T-helper 1 cell (primary cell): ENCODE data around the gene OSTN.

Experiments used
- DNase-seq, 5 donors: peaks; one replicate each; pipeline ENCODE4 v3.0.0-alpha.2; 2012 to 2020

The OSTN gene

DNA sequence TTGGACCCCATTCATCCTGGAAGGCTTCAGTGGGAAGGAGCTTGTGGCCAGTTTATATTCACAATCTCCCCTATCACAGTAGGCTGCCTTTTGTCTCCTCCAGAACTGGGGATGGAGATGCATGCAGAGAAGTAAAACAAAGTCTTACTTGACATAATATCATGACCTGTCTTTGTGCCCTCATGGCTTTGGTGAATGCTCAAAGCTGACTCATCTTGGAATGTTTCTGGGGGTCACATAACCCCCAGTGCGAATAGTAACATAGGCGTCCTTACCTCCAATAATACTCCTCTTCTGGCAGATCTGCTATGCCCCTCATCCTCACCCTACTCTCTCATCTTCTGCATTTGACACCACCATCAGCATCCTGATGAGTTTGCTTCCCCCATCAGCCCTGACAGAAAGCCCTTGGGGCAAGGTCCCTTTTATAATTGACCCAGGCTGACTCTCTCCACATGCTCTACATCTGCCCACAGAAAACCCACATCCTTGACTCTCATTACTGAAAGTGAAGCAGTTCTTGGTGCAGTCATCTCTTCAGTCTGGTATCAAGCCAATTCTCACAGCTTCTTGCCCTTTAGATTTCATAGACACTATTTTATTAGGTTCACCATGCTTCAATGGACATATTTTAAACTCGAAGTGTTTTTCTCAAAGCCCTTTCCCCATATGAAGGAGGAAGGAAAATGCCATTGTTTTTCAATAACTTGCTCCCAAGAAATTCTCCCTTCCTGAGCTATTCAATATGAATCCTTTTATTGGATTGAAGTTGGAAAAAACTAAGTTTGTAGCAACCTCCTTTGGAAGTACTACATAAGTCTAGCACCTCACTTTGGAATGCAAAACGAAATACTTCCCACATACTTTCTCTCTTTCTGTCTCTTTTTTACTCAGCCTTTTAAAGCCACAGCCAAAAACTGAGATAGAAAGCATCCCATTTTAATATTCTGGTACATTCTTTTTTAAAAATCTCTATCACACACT, 36.6 kb downstream of the OSTN start:
- DNase-seq: peak in 1 of 5 donors; percentile 28

DNA sequence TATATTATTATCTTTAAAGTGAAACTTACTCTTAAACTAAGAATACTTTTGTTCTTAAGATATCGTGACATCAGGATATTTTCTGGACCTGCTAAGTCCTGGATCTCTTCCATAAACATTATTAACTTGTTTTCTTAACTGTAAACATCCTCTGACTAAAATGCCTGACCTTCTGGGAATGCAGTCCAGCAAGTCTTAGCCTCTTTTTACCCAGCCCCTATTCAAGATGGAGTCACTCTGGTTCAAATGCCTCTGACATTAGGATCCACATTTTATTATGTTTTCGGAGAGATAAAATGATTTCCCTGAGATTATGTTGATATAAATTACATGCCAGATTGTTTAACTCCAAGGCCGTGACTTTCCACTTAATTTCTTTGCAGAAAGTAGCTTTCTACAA, 37.6 kb downstream of the OSTN start:
- no peak for DNase-seq

DNA sequence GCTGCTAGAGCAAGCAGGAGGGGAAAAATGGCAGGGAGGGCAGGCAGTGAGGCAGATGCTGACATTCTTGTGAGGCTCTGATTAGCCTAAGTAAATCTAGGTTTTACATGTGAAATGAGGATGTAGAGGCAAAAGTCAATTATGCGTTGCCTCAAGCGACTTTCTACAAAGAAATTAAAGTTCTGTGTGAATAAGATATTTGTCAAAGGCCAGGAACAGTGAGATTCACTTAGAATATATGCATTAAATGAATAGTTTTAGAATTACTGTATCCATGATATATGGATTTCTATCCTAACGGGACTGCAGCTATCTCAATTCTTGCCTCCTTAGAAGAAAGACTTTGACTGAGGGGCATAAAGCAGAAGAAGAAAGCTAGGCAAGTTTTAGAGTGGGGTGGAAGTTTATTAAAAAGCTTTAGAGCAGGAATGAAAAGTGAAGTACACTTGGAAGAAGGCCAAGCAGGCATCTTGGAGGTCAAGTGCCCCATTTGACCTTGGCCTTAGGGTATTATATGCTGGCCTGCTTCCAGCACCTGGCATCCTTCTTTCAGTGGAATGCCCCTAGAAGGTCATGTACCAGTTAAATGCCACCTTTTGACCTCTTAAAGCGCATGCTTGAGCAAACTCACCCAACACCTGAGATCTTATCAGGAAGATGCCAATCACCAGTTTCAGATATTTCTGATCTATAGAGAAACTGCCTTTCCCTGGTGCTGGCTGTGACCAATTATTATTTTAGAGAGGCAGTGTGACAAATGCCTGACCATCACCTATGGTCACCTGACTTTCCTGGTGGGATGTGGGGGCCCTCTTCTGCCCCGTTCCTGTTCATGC, 38.2 kb downstream of the OSTN start:
- no peak for DNase-seq

DNA sequence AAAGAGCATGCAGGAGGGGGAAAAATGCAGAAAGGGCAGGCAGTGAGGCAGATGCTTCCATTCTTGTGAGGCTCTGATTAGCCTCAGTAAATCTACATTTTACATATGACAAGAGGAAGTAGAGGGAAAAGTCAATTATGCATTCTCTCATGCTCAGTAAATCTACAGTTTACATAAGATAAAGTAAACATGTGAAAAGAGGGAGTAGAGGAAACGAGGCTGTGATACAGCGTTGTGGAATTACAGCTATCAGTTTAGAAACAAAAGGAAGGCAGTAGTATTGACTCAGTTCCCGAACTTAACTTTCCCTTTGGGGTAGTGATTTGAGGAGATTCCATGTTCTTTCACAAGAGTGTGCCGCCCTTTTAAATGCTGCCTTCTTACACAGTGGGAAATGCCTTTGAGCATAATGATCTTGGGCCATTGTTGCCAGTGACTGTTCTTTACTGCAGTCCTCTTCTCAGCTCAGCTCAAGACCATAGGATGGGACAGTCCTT, 39.3 kb downstream of the OSTN start:
- DNase-seq: no peak

DNA sequence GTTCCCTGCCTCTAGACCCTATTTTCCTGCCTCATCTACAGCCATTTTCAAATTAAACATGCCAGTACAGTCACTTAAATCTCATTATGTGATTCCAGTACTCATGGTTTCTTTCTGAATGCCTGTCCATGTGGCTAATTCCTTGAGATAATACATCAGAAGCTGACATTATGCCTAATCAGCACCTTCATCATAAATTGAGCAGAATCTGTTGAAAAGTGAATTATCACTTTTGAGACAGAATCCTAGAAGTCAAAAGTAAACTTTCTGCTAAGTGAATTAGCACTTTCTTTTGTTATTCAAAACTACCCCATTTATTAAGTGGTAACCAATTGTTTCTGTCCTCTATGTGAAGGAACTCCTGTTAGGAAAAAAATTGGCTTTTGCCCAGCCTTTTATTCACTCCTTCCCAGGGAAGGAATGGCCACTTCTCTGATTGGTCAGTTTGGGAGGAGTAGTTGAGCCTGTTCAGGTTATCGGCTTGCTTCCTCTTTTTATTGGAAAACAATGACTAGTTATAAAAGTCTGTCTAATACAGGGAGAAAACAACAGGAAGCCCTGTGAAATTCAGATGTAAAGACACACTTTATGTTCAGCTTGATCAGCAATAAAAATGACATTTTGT, 40.5 kb downstream of the OSTN start:
- no peak for DNase-seq

DNA sequence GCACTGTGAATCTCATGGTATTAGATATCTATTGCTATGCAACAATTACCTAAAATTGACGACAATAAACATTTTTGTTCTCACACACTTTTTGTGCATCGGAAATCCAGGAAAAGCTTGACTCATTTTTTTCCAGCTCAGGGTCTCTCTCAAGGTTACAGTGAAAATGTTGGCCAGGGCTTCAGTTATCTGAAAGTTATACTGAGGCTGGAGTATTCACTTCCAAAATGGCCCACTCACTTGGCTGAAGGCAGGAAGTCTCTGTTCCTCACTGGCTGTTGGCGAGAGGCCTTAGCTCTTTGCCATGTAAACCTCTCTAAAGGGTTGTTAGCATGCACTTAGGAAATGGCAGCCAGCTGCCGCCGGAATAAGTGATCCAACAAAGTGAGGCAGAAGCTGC, 41.4 kb downstream of the OSTN start:
- no peak for DNase-seq

DNA sequence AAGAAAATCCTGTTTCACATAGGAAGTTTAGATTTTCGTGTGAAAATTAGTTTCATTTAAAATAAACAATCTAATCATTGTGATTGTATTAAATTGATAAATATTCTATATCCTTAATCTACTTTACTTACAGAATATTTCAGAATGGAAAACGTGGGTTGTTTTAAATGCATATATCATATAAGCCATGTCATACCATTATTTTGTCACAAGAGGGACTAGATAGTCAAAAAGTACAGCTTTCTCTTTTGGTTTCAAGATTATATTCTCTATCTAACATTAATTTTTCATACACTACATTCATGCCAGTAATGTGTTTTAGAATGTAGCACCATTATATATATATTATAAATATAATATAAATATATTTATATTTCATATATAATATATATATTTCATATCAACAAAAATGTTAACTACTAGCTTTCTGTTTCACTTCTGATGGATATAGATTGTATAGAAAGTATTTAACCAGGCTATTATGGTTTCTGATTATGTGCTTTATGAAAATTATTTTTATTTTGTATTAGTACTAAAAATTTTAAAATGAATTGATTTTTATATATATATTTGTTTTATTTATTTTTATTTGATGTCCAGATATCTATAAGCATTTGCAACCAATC, 45.3 kb downstream of the OSTN start:
- DNase-seq: peak in 1 of 5 donors; percentile 13

DNA sequence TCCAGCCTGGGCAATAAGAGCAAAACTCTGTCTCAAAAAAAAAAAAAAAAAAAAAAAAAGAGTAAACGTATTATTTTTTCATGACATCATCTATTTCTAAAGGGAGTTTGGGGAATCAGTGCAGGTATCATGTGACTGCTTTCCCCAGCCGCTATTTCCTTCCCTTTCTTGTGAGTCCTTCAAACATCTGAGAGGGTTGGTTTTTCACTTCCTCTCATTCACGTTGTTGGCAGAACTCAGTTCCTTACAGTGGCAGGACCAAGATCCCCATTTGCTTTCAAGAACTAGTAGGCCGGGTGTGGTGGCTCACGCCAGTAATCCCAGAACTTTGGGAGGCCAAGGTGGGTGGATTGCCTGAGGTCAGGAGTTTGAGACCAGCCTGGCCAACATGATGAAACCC, 47.0 kb downstream of the OSTN start:
- DNase-seq: peak in 1 of 5 donors; percentile 49

DNA sequence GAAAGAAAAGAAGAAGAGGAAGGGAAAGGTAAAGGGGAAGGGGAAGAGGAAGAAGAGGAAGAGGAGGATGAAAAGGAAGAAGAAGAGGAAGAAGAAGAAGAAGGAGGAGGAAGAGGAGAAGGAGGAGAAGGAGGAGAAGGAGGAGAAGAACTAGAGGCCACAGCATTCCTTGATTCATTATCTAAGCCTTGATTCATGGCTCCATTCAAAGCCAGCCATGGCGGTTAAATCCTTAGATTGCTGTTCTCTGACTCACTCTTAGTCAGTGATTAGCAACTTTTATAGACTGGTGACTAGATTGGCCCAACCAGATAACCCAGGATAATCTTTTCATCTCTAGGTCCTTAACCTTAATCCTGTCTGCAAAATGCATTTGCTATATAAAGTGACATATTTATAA, 47.6 kb downstream of the OSTN start:
- DNase-seq: no peak

DNA sequence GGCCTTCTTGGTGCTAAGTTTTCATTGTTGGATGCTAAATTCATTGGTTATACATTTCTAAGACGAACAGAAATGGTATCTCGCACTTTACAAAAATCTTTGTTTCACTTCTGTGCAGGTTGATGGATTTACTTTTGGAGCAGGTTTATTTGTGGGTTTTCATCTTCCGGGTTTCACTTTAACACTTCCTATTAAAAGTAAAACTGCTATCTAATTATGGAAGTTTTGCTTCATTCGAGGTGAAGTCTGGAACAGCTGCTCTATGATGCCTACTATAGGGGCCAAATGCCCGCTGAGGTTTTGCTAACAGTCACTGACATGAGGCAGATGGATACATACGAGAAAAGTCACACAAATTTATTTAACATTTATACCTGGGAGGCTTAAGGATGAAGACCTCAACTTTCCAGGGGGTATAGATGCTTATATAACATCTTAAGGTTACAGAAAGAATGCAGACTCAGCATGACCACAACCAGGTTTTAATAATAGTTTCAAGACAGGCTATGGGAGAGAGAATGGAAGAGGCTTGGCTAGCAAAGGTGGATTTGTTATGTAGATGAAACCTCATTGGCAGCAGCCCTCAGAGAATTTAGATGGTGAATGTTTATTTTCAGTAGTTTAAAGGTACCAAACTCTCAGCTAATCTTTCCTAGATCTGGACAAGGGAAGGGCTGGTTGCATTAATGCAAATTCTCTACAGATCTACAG, 54.2 kb downstream of the OSTN start:
- DNase-seq: no peak

DNA sequence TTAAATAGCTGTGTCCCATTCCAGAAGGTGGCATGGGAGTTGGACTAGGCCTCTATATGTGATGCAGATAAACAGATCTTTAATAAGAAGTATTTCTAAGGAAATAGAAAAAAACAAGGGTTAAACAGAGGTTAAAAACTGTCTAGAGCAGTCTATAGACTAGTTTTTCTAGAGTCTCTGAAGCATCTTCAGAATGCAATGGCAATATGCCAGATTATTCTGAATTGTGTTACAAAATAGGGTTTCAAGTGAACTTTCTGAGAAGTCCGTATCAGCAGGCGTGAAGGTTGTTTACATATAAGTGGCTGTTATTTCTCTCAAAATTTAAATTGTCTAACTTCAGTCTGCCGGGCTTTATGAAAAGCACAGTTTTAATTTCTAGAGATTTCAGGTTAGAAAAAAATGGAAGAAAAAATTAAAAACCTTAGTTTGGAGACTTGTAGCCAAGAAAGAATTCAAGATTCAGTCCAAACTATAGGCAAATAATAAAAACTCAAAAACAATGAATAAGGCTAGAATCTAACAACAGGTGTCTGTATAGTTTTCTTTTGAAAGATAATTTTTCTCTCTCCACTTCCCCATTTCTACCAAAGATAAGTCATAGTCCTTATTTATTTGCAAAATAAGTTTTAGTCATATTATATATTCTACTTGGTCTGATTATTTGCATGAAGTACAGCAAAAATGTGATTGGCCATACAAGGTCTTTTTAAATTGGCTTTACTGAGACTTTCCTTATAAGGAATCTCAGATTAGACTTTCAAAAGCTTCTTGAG, 55.2 kb downstream of the OSTN start:
- no peak for DNase-seq

DNA sequence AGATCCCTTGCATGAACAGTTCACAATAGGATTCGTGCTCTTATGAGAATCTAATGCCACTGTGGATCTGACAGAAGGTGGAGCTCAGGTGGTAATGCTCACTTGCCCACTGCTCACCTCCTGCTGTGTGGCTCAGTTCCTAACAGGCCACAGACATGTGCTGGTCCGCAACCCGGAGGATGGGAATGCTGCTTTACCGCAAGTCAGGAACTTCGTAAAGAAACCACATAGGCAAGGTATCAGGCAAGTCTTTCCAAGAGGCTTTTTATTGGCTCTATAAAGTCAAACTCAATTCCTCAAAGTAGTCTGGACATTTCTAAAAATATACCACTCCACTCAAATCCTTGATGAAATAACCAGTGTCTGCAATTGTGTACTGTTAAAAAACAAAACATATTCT, 56.1 kb downstream of the OSTN start:
- DNase-seq: no peak

DNA sequence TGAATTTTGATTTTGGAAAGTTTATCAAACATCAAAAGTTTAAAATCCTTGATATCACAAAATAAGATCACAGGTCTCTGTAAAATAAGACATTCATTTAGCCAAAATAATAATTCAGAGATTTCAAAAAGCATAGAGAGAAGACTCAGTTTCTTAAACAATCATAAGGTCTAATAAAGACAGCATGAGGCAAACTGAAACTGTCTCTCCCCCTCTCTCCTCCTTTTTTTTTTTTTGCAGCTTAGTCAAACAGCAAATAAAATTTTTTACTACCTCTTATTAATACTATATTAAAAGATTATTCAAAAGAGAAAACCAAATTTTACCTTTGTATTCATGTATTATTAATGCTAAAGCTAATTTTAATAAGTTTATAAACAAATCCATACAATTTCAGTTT, 57.4 kb downstream of the OSTN start:
- no peak for DNase-seq

DNA sequence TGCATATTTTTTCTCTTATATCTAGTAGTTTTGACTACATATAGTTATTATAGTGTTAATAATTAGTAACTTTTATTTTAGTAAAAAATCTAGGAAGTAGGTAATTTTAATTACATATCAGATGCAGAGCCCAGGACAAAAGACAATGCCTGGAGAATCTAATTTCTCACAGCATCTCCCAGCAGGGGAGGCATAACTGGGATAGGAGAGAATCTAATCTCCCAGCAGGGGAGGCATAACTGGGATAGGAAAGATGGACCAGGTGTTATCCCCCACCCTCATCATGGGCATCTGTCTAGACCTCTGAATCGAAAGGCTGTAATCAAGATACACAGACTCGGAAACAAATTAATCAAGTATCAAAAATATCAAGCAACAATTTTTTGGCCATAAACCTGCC, 58.2 kb downstream of the OSTN start:
- no peak for DNase-seq

DNA sequence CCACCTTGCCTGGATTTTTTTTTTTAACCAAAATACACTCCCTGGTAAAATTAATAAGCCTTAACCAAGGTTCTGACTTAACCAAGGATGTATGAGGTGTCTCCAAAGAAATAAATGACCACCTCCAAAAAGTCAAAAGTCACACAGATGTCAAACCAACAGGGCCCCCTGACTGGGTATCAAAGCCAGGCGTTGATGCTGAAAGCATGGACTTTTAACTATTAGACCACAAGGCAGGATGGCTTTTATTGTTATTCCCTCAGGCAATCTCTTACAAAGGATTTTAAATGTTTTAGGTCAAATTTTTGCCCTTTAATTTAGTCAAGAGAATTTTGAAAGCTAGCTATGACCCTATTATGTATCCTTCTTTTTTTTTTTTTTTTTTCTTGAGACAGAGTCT, 60.4 kb downstream of the OSTN start:
- no peak for DNase-seq

DNA sequence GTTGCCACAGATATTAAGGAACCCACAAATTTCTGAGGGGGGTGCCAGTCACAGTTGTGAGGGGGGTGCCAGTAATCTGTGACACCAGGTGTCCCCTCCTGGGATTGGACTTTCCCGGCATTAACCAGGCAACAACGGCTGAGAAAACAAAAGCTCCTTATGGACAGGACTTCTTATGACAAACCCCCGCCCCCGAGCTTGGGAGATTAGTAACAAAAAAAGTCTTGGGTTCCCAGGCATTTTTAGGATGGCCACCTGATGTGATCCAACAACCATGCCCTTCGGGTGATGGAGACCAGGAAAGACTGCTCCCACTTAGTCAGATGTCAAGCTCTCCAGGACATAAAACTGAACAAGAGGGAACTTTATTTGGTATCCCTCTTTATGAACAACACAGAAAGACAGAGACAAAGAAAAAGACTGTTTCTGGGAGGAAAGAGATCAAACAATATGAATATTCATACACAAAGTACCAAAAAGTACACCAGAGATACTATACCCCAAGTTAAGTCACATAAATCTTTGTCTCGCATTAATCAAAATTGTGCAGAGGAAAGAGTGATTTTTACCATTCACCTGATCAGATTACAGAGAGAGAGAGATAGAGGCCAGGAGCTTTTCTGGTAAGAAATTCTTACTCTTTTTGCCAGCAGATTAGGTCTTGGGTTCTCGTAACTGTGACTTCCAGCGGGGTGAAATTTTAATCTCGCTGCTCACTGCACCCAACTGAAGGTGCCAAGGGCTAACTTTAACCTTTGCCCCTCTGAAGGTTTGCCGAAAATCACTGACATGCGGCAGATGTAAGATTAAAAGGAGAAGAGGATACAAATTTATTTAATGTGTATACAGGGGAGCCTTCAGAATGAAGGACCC, 61.6 kb downstream of the OSTN start:
- no peak for DNase-seq

DNA sequence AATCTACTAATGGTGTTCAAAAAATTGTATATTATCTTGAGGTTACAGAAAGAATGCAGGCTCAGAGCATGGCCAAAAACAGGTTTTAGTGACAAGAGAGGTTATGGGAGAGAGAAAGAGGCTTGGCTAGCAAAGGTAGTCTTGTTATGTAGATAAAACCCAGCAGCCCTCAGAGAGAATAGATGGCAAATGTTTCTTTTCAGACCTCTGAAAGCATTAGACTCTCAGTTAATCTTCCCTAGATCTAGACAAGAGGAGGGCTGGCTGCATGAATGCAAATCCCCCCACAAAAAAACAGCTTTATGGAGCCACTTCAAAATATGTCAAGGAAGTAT, 62.2 kb downstream of the OSTN start:
- DNase-seq: no peak

DNA sequence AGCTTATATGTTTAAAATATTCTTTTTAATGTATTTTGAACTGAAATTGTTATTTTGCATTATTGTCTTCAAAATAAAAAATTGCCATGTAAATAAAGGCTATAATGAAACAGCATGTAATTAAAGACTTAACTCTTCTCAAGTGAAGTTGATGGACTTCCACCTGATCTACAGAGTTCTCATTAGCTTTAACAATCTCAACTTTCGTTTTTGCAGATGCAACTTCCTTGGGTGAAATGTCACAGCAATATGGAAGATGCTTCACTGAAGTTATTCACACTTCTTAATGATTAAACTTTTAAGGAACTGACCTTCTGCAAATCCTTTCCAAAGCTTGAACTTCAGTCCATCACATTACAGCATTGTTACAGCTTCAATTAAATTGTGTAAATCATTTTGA, 63.6 kb downstream of the OSTN start:
- DNase-seq: no peak

DNA sequence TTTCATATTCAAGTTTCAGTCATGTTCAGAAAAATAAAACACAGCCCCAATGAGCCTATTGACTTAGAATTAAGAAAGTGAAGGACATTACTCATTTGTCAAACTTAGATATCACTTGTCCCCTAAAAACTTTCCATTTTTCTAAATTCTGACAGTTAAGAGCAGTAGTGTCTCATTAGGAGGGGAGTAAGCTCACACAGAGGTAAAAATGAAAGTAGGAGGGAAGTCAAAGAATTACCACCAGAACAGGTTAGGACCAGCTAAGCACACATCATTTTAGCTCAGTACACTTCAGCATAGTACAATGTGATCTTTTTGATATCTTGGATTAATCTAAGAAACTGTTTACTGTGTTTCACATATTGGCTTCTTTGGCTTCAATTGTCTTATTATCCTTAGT, 64.3 kb downstream of the OSTN start:
- no peak for DNase-seq

DNA sequence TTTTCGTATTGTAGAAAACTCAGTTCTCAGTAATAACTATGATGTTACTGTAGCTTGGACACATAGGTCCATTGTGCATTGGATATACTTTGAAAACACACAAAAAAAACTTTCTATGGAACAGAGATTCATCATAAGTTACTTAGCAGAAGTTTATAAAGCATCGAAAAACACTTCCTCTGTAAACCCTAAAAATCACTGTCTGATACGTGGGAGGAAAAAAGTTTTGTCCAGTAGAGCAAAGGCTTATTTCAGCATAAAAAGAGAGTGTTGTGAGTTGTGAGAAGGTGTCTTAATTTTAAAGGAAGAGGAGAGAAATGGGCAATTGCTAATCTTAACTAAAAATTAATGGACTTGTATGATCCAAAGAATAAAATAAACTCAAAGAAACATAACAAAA, 64.8 kb downstream of the OSTN start:
- no peak for DNase-seq
